GM23248 (cell line): ENCODE data around the gene WIPF2. TPM values are rescaled to one million over a fixed set of nuclear protein-coding genes. Genes with fewer than 3 reads are reported as not detected.

Experiments used
- DNase-seq: peaks from one replicate; pipeline ENCODE4 v3.0.0-alpha.2; 2015
- H2AFZ ChIP-seq: fragments of 200-600 bp; sonication (generic); 2 replicates; pipeline ENCODE4 v1.6.1; 2016; ENCODE audit warnings: antibody characterized with exemption
- H3F3A ChIP-seq: fragments of 200-600 bp; sonication (generic); 2 replicates; pipeline ENCODE4 v1.6.1; 2016; ENCODE audit warnings: mild to moderate bottlenecking, antibody characterized with exemption, mixed run types; ENCODE audit not compliant: insufficient read depth
- H3K27ac ChIP-seq: fragments of 200-600 bp; sonication (generic); 2 replicates; pipeline ENCODE4 v1.5.1; 2016; ENCODE audit warnings: mild to moderate bottlenecking
- H3K27me3 ChIP-seq: fragments of 200-600 bp; sonication (generic); replicated peaks from 2 replicates; pipeline ENCODE4 v1.6.1; 2016; ENCODE audit warnings: mild to moderate bottlenecking; ENCODE audit not compliant: insufficient read depth
- H3K36me3 ChIP-seq: fragments of 200-600 bp; sonication (generic); 2 replicates; pipeline ENCODE4 v1.6.1; 2016; ENCODE audit warnings: low read depth, mild to moderate bottlenecking
- H3K4me1 ChIP-seq: fragments of 200-600 bp; sonication (generic); 2 replicates; pipeline ENCODE4 v1.6.1; 2016; ENCODE audit warnings: mild to moderate bottlenecking; ENCODE audit not compliant: insufficient read depth
- H3K4me2 ChIP-seq: fragments of 200-600 bp; sonication (generic); one replicate; pipeline ENCODE4 v1.6.1; 2016; ENCODE audit warnings: mild to moderate bottlenecking; ENCODE audit not compliant: unreplicated experiment
- H3K4me3 ChIP-seq: fragments of 200-600 bp; sonication (generic); 2 replicates; pipeline ENCODE4 v1.5.1; 2016; ENCODE audit warnings: mild to moderate bottlenecking
- H3K79me2 ChIP-seq: fragments of 200-600 bp; sonication (generic); 2 replicates; pipeline ENCODE4 v1.6.1; 2016; ENCODE audit warnings: mild to moderate bottlenecking; ENCODE audit not compliant: insufficient read depth
- H3K9ac ChIP-seq: fragments of 200-600 bp; sonication (generic); 2 replicates; pipeline ENCODE4 v1.6.1; 2016; ENCODE audit warnings: mild to moderate bottlenecking
- H3K9me2 ChIP-seq: fragments of 200-600 bp; sonication (generic); 2 replicates; pipeline ENCODE4 v1.6.1; 2016; ENCODE audit warnings: mixed run types, mild to moderate bottlenecking, moderate library complexity; ENCODE audit not compliant: insufficient read depth
- H3K9me3 ChIP-seq: fragments of 200-600 bp; sonication (generic); one replicate; pipeline ENCODE4 v1.6.1; 2017; ENCODE audit warnings: low read depth
- H4K20me1 ChIP-seq: fragments of 200-600 bp; sonication (generic); 2 replicates; pipeline ENCODE4 v1.6.0; 2016; ENCODE audit not compliant: insufficient read depth
- EZH2 ChIP-seq: fragments of 200-600 bp; sonication (generic); IDR thresholded peaks from 2 replicates; pipeline ENCODE4 v1.6.1; 2018; ENCODE audit warnings: antibody characterized with exemption, mild to moderate bottlenecking; ENCODE audit not compliant: insufficient read depth, poor library complexity, severe bottlenecking
- EZH2phosphoT487 ChIP-seq: fragments of 200-600 bp; sonication (generic); IDR thresholded peaks from 2 replicates; pipeline ENCODE4 v1.6.1; 2018; ENCODE audit warnings: antibody characterized with exemption, moderate library complexity, mild to moderate bottlenecking, low read depth; ENCODE audit not compliant: insufficient read depth
- WGBS, 2 experiments: methylation state at CpG; one replicate each; pipeline ENCODE4 v1.1.6; 2015 to 2017; ENCODE audit warnings: low lambda C conversion rate in 2 of 2, low coverage in 1 of 2; ENCODE audit errors: missing lambda C conversion rate in 2 of 2; 5-methylcytosine and 5-hydroxymethylcytosine counted together
- in situ Hi-C: fragments of 300-500 bp; cut with MboI; formaldehyde crosslinking; loops from 2 replicates; pipeline ENCODE4 v1.15.0; 2020
- polyA plus RNA-seq: library from polyadenylated mRNA; unstranded; fragments of >200 nt; fragmentation: Nextera tagmentation; extraction: Ambion mirVana; gene quantifications from 2 replicates; pipeline ENCODE4 v1.2.1, GENCODE V29; 2016
- total RNA-seq: library from RNA; depleted of rRNA; stranded (reverse); fragments of >200 nt; shearing (Covaris generic); gene quantifications from 2 replicates; pipeline ENCODE4 v1.2.3, GENCODE V29; 2014

The WIPF2 gene
- total and polyA plus RNA-seq, 2 experiments from 2014 or later: 5.9 to 20.5 TPM

DNA sequence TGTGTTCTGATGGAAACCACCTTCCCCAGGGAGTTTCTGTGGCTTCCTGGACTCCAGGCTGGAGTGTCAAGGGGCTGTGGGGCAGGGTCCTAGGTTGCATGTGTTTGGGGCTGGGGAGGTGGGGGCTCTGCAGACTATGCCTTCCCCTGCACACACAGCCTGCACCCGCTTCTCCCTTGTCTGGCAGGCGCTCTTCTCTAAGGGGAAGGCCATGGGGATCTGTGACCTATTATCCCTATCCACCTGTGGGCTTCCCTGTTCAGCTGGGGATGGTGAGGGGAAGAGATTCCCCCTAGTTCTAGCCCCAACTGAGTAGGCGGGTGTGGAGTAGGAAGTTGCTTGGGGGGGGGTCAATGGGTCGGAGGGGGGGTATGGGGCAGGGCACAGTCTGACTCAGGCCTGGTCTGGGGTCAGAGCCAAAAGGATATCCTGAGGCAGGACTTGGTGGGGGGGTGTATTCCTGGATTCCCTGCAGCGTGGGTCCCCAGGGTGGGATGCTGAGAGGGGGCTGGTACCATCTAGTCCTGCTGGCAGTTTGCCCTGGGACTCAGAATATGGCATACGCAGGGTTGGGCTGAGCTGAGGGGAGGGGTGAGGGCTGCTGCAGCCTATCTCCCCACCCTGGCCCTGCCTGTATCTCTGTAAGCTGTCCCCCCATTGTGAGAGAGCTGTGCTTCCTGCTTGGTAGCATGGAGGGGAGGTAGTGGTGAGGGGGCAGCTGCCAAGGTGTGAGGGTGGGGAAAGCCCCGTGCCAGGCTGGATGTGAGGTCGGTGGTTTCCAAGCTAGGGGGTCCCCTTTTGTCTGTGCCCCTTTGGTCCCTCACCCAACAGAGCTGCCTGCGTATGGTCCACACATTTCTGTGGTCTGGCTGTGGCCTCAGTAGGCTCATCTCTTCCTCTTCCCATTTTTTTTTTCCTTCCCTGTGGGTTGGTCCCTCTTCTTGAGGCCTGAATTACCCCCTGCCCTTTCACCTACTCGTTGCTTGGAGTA lies 104.6 kb downstream of the WIPF2 start:
- H3K4me3 ChIP-seq: peak overlapping the region; percentile 83
- no peaks in the 10 kb centered on the region; the same call in 1 of the 2 replicates for H4K20me1 ChIP-seq
- H3F3A ChIP-seq: peaks cover 8% of the 10 kb centered on the region
- peaks cover 82% of the 10 kb centered on the region for H3K4me1 ChIP-seq
- H3K9me3 ChIP-seq: no peaks in the 10 kb centered on the region
- WGBS, 2 experiments: 25 to 27% methylated on average over 8 to 10 of the region's 10 CpGs
- no peaks in the 10 kb centered on the region for H3K9me2 ChIP-seq
- peaks cover 100% of the 10 kb centered on the region for H3K79me2 ChIP-seq
- in situ Hi-C loops: no loop called here
- no peaks in the 10 kb centered on the region for H3K27me3 ChIP-seq
- peak overlapping the region; percentile 70 for H3K4me2 ChIP-seq
- H3K27ac ChIP-seq: peak overlapping the region; percentile 95
- H3K36me3 ChIP-seq: no peaks in the 10 kb centered on the region
- TF ChIP-seq EZH2phosphoT487: no peak
- TF ChIP-seq EZH2: no peak
- H3K9ac ChIP-seq: peak overlapping the region; percentile 96
- peak; percentile 73 for DNase-seq
- H2AFZ ChIP-seq: no peak overlapping the region

- no peak for TF ChIP-seq EZH2phosphoT487
- no peak for TF ChIP-seq EZH2
- no peak for DNase-seq
These were observed 106.3 kb downstream of the WIPF2 start for GRCh38 chr17:40325156-40326013.

GRCh38 chr17:40326014-40326831 lies 107.1 kb downstream of the WIPF2 start:
- no peak overlapping the region for H3K27ac ChIP-seq
- no peaks in the 10 kb centered on the region for H3K9me2 ChIP-seq
- no peak for DNase-seq
- H3K79me2 ChIP-seq: peaks cover 100% of the 10 kb centered on the region
- no peaks in the 10 kb centered on the region for H3K27me3 ChIP-seq
- no peak for TF ChIP-seq EZH2phosphoT487
- TF ChIP-seq EZH2: no peak
- H3K4me3 ChIP-seq: no peak overlapping the region
- 55 to 57% methylated on average over 17 of the region's 17 CpGs for WGBS, 2 experiments
- no peaks in the 10 kb centered on the region for H3K9me3 ChIP-seq
- 0 out of 2 replicates have a peak, but pooled peaks cover under 1% of the 10 kb centered on the region for H3K36me3 ChIP-seq
- in situ Hi-C loops: no loop called here
- H3F3A ChIP-seq: peaks cover 14% of the 10 kb centered on the region
- H4K20me1 ChIP-seq: no peaks in the 10 kb centered on the region; the same call in 1 of the 2 replicates
- H2AFZ ChIP-seq: no peak overlapping the region
- H3K4me2 ChIP-seq: no peak overlapping the region
- H3K4me1 ChIP-seq: peaks cover 78% of the 10 kb centered on the region
- H3K9ac ChIP-seq: no peak overlapping the region

More at GRCh38 chr17:40325156-40326013, 106.3 kb downstream of the WIPF2 start:
- H3K4me2 ChIP-seq: no peak overlapping the region
- H3F3A ChIP-seq: peaks cover 14% of the 10 kb centered on the region
- no peaks in the 10 kb centered on the region for H3K9me2 ChIP-seq
- 82 to 84% methylated on average over 13 of the region's 13 CpGs for WGBS, 2 experiments
- H3K27me3 ChIP-seq: no peaks in the 10 kb centered on the region
- H3K79me2 ChIP-seq: peaks cover 100% of the 10 kb centered on the region
- no peaks in the 10 kb centered on the region; the same call in 1 of the 2 replicates for H4K20me1 ChIP-seq
- H2AFZ ChIP-seq: no peak overlapping the region
- H3K4me3 ChIP-seq: no peak overlapping the region
- in situ Hi-C loops: no loop called here
- no peaks in the 10 kb centered on the region for H3K9me3 ChIP-seq
- no peak overlapping the region for H3K27ac ChIP-seq
- no peaks in the 10 kb centered on the region for H3K36me3 ChIP-seq
- no peak overlapping the region for H3K9ac ChIP-seq
- peaks cover 80% of the 10 kb centered on the region for H3K4me1 ChIP-seq

- 76 to 87% methylated on average over 1 of the region's 1 CpG for WGBS, 2 experiments
- H3F3A ChIP-seq: peaks cover 14% of the 10 kb centered on the region
- H3K9me2 ChIP-seq: no peaks in the 10 kb centered on the region
- no peaks in the 10 kb centered on the region for H3K9me3 ChIP-seq
- H3K4me1 ChIP-seq: peaks cover 78% of the 10 kb centered on the region
- H3K36me3 ChIP-seq: 0 out of 2 replicates have a peak, but pooled peaks cover 4% of the 10 kb centered on the region
- no peak overlapping the region for H3K4me3 ChIP-seq
- TF ChIP-seq EZH2 (no peak), EZH2phosphoT487 (no peak)
- in situ Hi-C loops: no loop called here
- peaks cover 100% of the 10 kb centered on the region for H3K79me2 ChIP-seq
- H3K27ac ChIP-seq: no peak overlapping the region
- no peak overlapping the region for H3K9ac ChIP-seq
- H3K4me2 ChIP-seq: no peak overlapping the region
- no peak for DNase-seq
- no peak overlapping the region for H2AFZ ChIP-seq
- no peaks in the 10 kb centered on the region; the same call in 1 of the 2 replicates for H4K20me1 ChIP-seq
- H3K27me3 ChIP-seq: no peaks in the 10 kb centered on the region
These were observed 107.7 kb downstream of the WIPF2 start for GRCh38 chr17:40326832-40327199.
